ENCODE measurements around the gene BRICD5. TPM values are rescaled to one million over a fixed set of nuclear protein-coding genes. Genes with fewer than 3 reads are reported as not detected.

Gene BRICD5
- total RNA-seq, 2 donors from 2014 or later, result 7.7 to 15.2 TPM

GRCh38 chr16:2162676-2163118 lies 48.0 kb downstream of the BRICD5 start:
- Histone ChIP-seq H3K9ac (ENCODE audit: low read depth in 2 of 2, low read length in 2 of 2) (peak overlapping the region in 1 of 2 donors; percentile 35), H3K27me3 (no peaks in the 10 kb centered on the region), H3K4me1 (peaks cover 37% of the 10 kb centered on the region), H3K36me3 (peaks cover 6% of the 10 kb centered on the region), H3K9me3 (no peaks in the 10 kb centered on the region), H3K4me3 (no peak overlapping the region), H3K27ac (peak overlapping the region; percentile 88)
- intact Hi-C loops (cut with DNase I), result no loop called here
- DNase-seq, result peak; percentile 36
- TF ChIP-seq CTCF (IDR thresholded peaks at IDR 0.05), result no peak

- H3K4me1 ChIP-seq, result peaks cover 45% of the 10 kb centered on the region
- no peak for TF ChIP-seq CTCF (IDR thresholded peaks at IDR 0.05)
- intact Hi-C loops (cut with DNase I), result no loop called here
- H3K4me3 ChIP-seq, result no peak overlapping the region
- H3K9me3 ChIP-seq, result no peaks in the 10 kb centered on the region
- no peak overlapping the region for H3K9ac ChIP-seq (ENCODE audit: low read depth in 2 of 2, low read length in 2 of 2)
- DNase-seq, result no peak
- H3K27me3 ChIP-seq, result no peaks in the 10 kb centered on the region
- H3K36me3 ChIP-seq, result no peaks in the 10 kb centered on the region
- no peak overlapping the region for H3K27ac ChIP-seq
Measured at GRCh38 chr16:2161911-2162310, 48.8 kb downstream of the BRICD5 start.

GRCh38 chr16:2160915-2161551 lies 49.6 kb downstream of the BRICD5 start:
- TF ChIP-seq CTCF (IDR thresholded peaks at IDR 0.05), result no peak
- H3K9ac ChIP-seq (ENCODE audit: low read depth in 2 of 2, low read length in 2 of 2), result peak overlapping the region in 1 of 2 donors; percentile 35
- DNase-seq, result peak; percentile 47
- intact Hi-C loops (cut with DNase I), result no loop called here
- H3K27me3 ChIP-seq, result no peaks in the 10 kb centered on the region
- no peak overlapping the region for H3K4me3 ChIP-seq
- no peaks in the 10 kb centered on the region for H3K36me3 ChIP-seq
- H3K9me3 ChIP-seq, result no peaks in the 10 kb centered on the region
- peaks cover 51% of the 10 kb centered on the region for H3K4me1 ChIP-seq
- peak overlapping the region; percentile 37 for H3K27ac ChIP-seq

Other genes with a start within 250 kb of the BRICD5 start
- gene RPS2, start 246.0 kb downstream of the BRICD5 start, total RNA-seq, result 1,000 to 10,000 TPM; 1,996 to 2,736 TPM
- not detected for gene RNF151, start 244.0 kb downstream of the BRICD5 start, total RNA-seq
- 10 to 100 TPM; 19.4 to 43.1 TPM for gene TBL3, start 238.8 kb downstream of the BRICD5 start, total RNA-seq
- gene NOXO1, start 229.4 kb downstream of the BRICD5 start, total RNA-seq, result 10 to 100 TPM; 43.9 to 80.1 TPM
- 10 to 100 TPM; 76.6 to 79.5 TPM for gene GFER, start 226.7 kb downstream of the BRICD5 start, total RNA-seq
- 1 to 10 TPM; 1.5 to 1.9 TPM for gene SYNGR3, start 220.9 kb downstream of the BRICD5 start, total RNA-seq
- 10 to 100 TPM; 45.4 to 64.3 TPM for gene ZNF598, start 201.0 kb downstream of the BRICD5 start, total RNA-seq
- 1 to 10 TPM; 3.5 to 3.8 TPM for gene NPW, start 191.1 kb downstream of the BRICD5 start, total RNA-seq
- 10 to 100 TPM; 64.0 to 77.9 TPM for gene NHERF2, start 184.0 kb downstream of the BRICD5 start, total RNA-seq
- 10 to 100 TPM; 30.1 to 96.8 TPM for gene NTHL1, start 163.0 kb downstream of the BRICD5 start, total RNA-seq
- 100 to 1,000 TPM in 1 of 2 donors, 10 to 100 TPM in 1; 75.3 to 143 TPM for gene TSC2, start 162.9 kb downstream of the BRICD5 start, total RNA-seq
- 10 to 100 TPM; 48.2 to 83.5 TPM for gene PKD1, start 75.0 kb downstream of the BRICD5 start, total RNA-seq
- 10 to 100 TPM; 18.2 to 24.5 TPM for gene RAB26, start 62.2 kb downstream of the BRICD5 start, total RNA-seq
- 100 to 1,000 TPM; 102 to 131 TPM for gene TRAF7, start 55.1 kb downstream of the BRICD5 start, total RNA-seq
- gene CASKIN1, start 14.3 kb downstream of the BRICD5 start, total RNA-seq, result under 1 TPM; 0.07 to 0.27 TPM
- gene MLST8, start 5.4 kb downstream of the BRICD5 start, total RNA-seq, result 10 to 100 TPM; 26.5 to 53.5 TPM
- gene PGP, start 4.0 kb upstream of the BRICD5 start, total RNA-seq, result 10 to 100 TPM; 17.1 to 37.3 TPM
- gene E4F1, start 12.7 kb upstream of the BRICD5 start, total RNA-seq, result 10 to 100 TPM; 19.9 to 37.4 TPM
- 1 to 10 TPM in 1 of 2 donors, under 1 TPM in 1; 0.85 to 2.4 TPM for gene DNASE1L2, start 25.6 kb upstream of the BRICD5 start, total RNA-seq
- gene ECI1, start 40.7 kb upstream of the BRICD5 start, total RNA-seq, result 100 to 1,000 TPM; 109 to 134 TPM
- 100 to 1,000 TPM; 108 to 154 TPM for gene RNPS1, start 57.3 kb upstream of the BRICD5 start, total RNA-seq
- 1 to 10 TPM; 1.3 to 4.6 TPM for gene ABCA3, start 129.9 kb upstream of the BRICD5 start, total RNA-seq
- gene CCNF, start 218.6 kb upstream of the BRICD5 start, total RNA-seq, result 10 to 100 TPM in 1 of 2 donors, 1 to 10 TPM in 1; 8.6 to 38.2 TPM
- 10 to 100 TPM in 1 of 2 donors, 1 to 10 TPM in 1; 2.4 to 24.0 TPM for gene TEDC2, start 249.2 kb upstream of the BRICD5 start, total RNA-seq

All from colonic mucosa (tissue), 4 donors.